OCI-LY1 (cell line): ENCODE results near the gene GRIA1.

ENCODE experiments used
- H2AFZ ChIP-seq: fragments of 200-600 bp; sonication (generic), shearing (Covaris generic); 2 replicates; pipeline ENCODE4 v1.6.0; 2014; ENCODE audit warnings: antibody characterized with exemption, mild to moderate bottlenecking, low read length
- H3F3A ChIP-seq: fragments of 200-600 bp; sonication (generic), shearing (Covaris generic); 2 replicates; pipeline ENCODE4 v1.6.0; 2014; ENCODE audit warnings: mild to moderate bottlenecking, antibody characterized with exemption, low read length, moderate library complexity; ENCODE audit not compliant: insufficient read depth
- H3K27ac ChIP-seq: fragments of 200-600 bp; sonication (generic); 2 replicates; pipeline ENCODE4 v1.5.1; 2014; ENCODE audit warnings: low read length, mixed run types, mild to moderate bottlenecking, low read depth; ENCODE audit not compliant: poor library complexity, severe bottlenecking
- H3K27me3 ChIP-seq: fragments of 200-600 bp; sonication (generic); 2 replicates; pipeline ENCODE4 v1.6.0; 2014; ENCODE audit warnings: antibody characterized with exemption, mild to moderate bottlenecking, low read length, moderate library complexity; ENCODE audit not compliant: insufficient read depth
- H3K36me3 ChIP-seq: fragments of 200-600 bp; sonication (generic); 2 replicates; pipeline ENCODE4 v1.6.1; 2014; ENCODE audit warnings: mild to moderate bottlenecking, antibody characterized with exemption, low read length, moderate library complexity, mixed read lengths; ENCODE audit not compliant: insufficient read depth
- H3K4me1 ChIP-seq: fragments of 200-600 bp; sonication (generic); 2 replicates; pipeline ENCODE4 v1.5.1; 2014; ENCODE audit warnings: mild to moderate bottlenecking, low read length, moderate library complexity; ENCODE audit not compliant: insufficient read depth, severe bottlenecking
- H3K4me2 ChIP-seq: fragments of 200-600 bp; sonication (generic), shearing (Covaris generic); 2 replicates; pipeline ENCODE4 v1.6.1; 2014; ENCODE audit warnings: low read length
- H3K4me3 ChIP-seq: fragments of 200-600 bp; sonication (generic); 2 replicates; pipeline ENCODE4 v1.5.1; 2014; ENCODE audit warnings: low read length, low read depth, mild to moderate bottlenecking, mixed read lengths; ENCODE audit not compliant: poor library complexity, severe bottlenecking
- H3K79me2 ChIP-seq: fragments of 200-600 bp; shearing (Covaris generic); 2 replicates; pipeline ENCODE4 v1.6.1; 2016; ENCODE audit warnings: mixed run types, low read length, mixed read lengths; ENCODE audit not compliant: insufficient read depth
- H3K9ac ChIP-seq: fragments of 200-600 bp; sonication (generic), shearing (Covaris generic); 2 replicates; pipeline ENCODE4 v1.6.1; 2014; ENCODE audit warnings: mild to moderate bottlenecking, low read length, mixed read lengths
- H3K9me2 ChIP-seq: fragments of 200-600 bp; sonication (generic), shearing (Covaris generic); 2 replicates; pipeline ENCODE4 v1.6.1; 2014; ENCODE audit warnings: low read depth, mild to moderate bottlenecking, low read length, mixed read lengths
- H3K9me3 ChIP-seq: fragments of 200-600 bp; shearing (Covaris generic); 2 replicates; pipeline ENCODE4 v1.6.1; 2014; ENCODE audit warnings: low read length, mixed read lengths
- H4K20me1 ChIP-seq: fragments of 200-600 bp; sonication (generic), shearing (Covaris generic); 2 replicates; pipeline ENCODE4 v1.6.0; 2016; ENCODE audit warnings: mild to moderate bottlenecking, low read length; ENCODE audit not compliant: insufficient read depth
- EZH2 ChIP-seq: fragments of 200-600 bp; sonication (generic), shearing (Covaris generic); IDR thresholded peaks from 2 replicates; pipeline ENCODE4 v1.8.0; 2017; ENCODE audit warnings: borderline replicate concordance, mixed run types, mild to moderate bottlenecking, antibody characterized with exemption, low read length, moderate library complexity, mixed read lengths
- TF ChIP-seq, protein P1 (sequence below): fragments of 200-600 bp; sonication (generic), shearing (Covaris generic); IDR thresholded peaks from 2 replicates; pipeline ENCODE4 v1.5.1; 2017; ENCODE audit warnings: mild to moderate bottlenecking, antibody characterized with exemption, low read length, moderate library complexity, mixed read lengths

Gene GRIA1

DNA sequence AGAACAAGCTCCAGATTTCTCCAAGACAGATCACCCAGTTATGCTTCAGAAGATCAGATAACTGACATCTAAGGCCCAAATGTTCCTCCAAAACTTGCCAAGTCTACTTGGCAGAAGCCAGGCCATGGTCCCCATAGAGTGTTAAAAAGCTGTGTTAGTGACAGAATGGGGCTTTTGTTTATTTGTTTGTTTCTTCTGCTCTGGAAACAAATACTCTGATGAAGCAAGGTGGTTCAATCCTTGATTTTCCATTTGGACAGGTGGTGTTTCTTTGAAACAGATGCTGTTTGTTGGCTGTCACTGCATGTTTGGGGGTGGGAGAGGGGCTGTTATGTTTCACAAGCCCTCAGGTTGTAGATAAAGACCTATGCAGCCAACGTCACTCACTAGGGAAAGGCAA is 284.2 kb downstream of the GRIA1 start:
- Histone ChIP-seq H3K9ac (no peak overlapping the region), H3K79me2 (no peaks in the 10 kb centered on the region), H3K4me1 (no peaks in the 10 kb centered on the region), H2AFZ (no peak overlapping the region), H3K9me2 (no peaks in the 10 kb centered on the region), H4K20me1 (no peaks in the 10 kb centered on the region), H3K4me2 (no peak overlapping the region), H3K9me3 (no peaks in the 10 kb centered on the region), H3K4me3 (no peak overlapping the region), H3K36me3 (no peaks in the 10 kb centered on the region), H3K27me3 (no peaks in the 10 kb centered on the region), H3F3A (no peaks in the 10 kb centered on the region), H3K27ac (no peak overlapping the region)
- TF ChIP-seq, protein P1, sequence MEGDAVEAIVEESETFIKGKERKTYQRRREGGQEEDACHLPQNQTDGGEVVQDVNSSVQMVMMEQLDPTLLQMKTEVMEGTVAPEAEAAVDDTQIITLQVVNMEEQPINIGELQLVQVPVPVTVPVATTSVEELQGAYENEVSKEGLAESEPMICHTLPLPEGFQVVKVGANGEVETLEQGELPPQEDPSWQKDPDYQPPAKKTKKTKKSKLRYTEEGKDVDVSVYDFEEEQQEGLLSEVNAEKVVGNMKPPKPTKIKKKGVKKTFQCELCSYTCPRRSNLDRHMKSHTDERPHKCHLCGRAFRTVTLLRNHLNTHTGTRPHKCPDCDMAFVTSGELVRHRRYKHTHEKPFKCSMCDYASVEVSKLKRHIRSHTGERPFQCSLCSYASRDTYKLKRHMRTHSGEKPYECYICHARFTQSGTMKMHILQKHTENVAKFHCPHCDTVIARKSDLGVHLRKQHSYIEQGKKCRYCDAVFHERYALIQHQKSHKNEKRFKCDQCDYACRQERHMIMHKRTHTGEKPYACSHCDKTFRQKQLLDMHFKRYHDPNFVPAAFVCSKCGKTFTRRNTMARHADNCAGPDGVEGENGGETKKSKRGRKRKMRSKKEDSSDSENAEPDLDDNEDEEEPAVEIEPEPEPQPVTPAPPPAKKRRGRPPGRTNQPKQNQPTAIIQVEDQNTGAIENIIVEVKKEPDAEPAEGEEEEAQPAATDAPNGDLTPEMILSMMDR: no peak
- no peak for TF ChIP-seq EZH2

DNA sequence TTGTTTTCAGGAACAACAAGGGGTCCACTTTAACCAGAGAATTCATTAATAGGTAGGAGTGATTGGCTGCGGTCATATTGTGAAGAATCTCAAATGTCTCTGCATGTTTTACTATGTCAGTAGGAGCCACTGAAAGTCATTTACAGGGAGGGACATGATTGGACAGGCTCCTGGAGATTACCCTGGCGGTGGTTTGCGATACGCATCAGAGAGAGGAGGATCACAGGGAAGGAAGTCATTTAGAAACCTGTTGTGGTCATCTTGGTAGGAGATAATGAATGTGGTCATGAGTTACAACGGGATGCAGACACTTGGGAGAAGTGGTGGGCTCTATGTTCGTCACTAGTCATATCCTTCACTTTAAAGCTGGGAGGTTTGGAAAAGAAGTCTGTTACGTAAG is 285.5 kb downstream of the GRIA1 start:
- no peaks in the 10 kb centered on the region for H3K9me2 ChIP-seq
- no peaks in the 10 kb centered on the region for H3K4me1 ChIP-seq
- H3K4me2 ChIP-seq: no peak overlapping the region
- H2AFZ ChIP-seq: no peak overlapping the region
- H3K9me3 ChIP-seq: no peaks in the 10 kb centered on the region
- H3K27me3 ChIP-seq: no peaks in the 10 kb centered on the region
- no peak overlapping the region for H3K27ac ChIP-seq
- no peaks in the 10 kb centered on the region for H3F3A ChIP-seq
- no peaks in the 10 kb centered on the region for H3K36me3 ChIP-seq
- H3K79me2 ChIP-seq: no peaks in the 10 kb centered on the region
- H3K4me3 ChIP-seq: no peak overlapping the region
- no peak for TF ChIP-seq EZH2
- TF ChIP-seq, protein P1: no peak
- H4K20me1 ChIP-seq: no peaks in the 10 kb centered on the region
- H3K9ac ChIP-seq: no peak overlapping the region

DNA sequence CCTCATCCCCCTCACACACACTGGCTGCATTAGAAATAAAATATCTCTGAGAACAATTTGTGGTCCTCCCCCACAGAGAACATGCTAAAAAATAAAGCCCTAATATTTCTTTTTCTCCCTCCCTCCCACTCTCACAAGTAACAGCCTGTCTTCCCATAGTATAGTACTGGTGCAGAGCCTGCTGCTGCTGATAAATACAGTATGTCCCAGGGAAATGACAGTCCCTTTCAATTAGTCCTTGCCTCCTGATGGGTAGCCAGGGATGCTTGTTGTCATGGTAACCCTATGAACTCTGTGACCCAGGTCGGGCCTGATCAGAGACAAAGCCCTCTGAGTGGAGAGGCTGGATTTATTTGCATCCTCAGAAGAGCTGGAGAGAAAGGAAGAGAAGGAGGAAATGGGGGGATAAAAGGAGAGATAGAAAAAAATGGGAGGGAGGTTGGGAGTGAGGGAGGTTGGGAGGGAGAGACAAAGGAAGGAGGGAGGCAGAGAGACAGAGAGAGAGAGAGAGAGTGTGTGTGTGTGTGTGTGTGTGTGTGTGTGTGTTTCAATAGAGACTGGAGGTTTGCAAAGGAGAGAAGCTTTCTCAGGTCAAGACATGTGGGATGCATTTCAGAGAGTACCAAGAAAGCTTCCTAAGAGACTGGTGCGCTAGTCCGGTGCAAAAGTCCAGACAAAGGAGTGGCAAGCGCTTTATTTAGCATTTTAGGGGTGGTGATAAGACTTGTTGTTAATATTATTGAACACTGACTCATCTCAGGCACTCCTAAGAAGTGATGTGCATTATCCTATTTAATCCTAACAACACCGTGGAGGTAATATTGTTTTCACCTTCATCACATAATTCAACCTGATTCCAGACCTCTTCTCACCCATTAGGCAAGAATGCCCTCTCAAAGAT is 287.5 kb downstream of the GRIA1 start:
- Histone ChIP-seq H2AFZ (no peak overlapping the region), H3K4me2 (no peak overlapping the region), H3K79me2 (no peaks in the 10 kb centered on the region), H3K36me3 (no peaks in the 10 kb centered on the region), H3K9me2 (no peaks in the 10 kb centered on the region), H3K27me3 (no peaks in the 10 kb centered on the region), H3K9ac (no peak overlapping the region), H3K27ac (no peak overlapping the region), H3K4me3 (no peak overlapping the region), H3K4me1 (no peaks in the 10 kb centered on the region), H3F3A (no peaks in the 10 kb centered on the region), H3K9me3 (no peaks in the 10 kb centered on the region), H4K20me1 (no peaks in the 10 kb centered on the region)
- TF ChIP-seq, protein P1: no peak
- no peak for TF ChIP-seq EZH2
